Measurements from ENCODE around the gene KLHDC3. TPM values are rescaled to one million over a fixed set of nuclear protein-coding genes. Genes with fewer than 3 reads are reported as not detected.

The KLHDC3 gene
- total and polyA plus RNA-seq, 9 of the 15 experiments (the other 6 are each of a cell fraction or from before 2014, with no cell fraction given): 4.5 to 171 (median 107) TPM

- peaks cover 6% of the 10 kb centered on the region for H3K9me1 ChIP-seq (ENCODE audit: control insufficient read depth, insufficient read depth, low read length)
- H3K36me3 ChIP-seq (ENCODE audit: control insufficient read depth, insufficient read depth, low read length): peaks cover 73% of the 10 kb centered on the region
- H3K4me2 ChIP-seq (ENCODE audit: insufficient read depth, low read length): no peak overlapping the region
- no peak for FAIRE-seq
- TF ChIP-seq ZNF41 (CRISPR knock-in tag; conservative IDR thresholded peaks at IDR 0.05): no peak
- TF ChIP-seq CEBPG (CRISPR knock-in tag; IDR thresholded peaks at IDR 0.05): no peak
- no peak for TF ChIP-seq CEBPG (tag; conservative IDR thresholded peaks at IDR 0.05 in 1 of 2, IDR thresholded peaks at IDR 0.05 in 1 of 2)
- peak; percentile 29; the same call in 1 of the 2 replicates for TF ChIP-seq RBFOX2 (IDR thresholded peaks at IDR 0.05; ENCODE audit: low read depth, low read length)
- peak; percentile 17; the same call in 1 of the 2 replicates for TF ChIP-seq NFIC (IDR thresholded peaks at IDR 0.05)
- TF ChIP-seq POLR2G (IDR thresholded peaks at IDR 0.05; ENCODE audit: low read depth, low read length): peak; percentile 51
- TF ChIP-seq FOSL1 (tag; conservative IDR thresholded peaks at IDR 0.05): no peak
- TF ChIP-seq PKNOX1 (IDR thresholded peaks at IDR 0.05): 0 out of 2 replicates have a peak, but pooled peaks have one; percentile 7
- peak; percentile 28 for TF ChIP-seq POLR2B (IDR thresholded peaks at IDR 0.05; ENCODE audit: low read depth, partially characterized antibody)
- no peaks in the 10 kb centered on the region; the same call in 1 of the 2 replicates for H4K20me1 ChIP-seq (replicated peaks; ENCODE audit: control insufficient read depth, insufficient read depth, low read length)
- no peak overlapping the region for H3K4me3 ChIP-seq
- no peak for ATAC-seq
- ChIA-PET CTCF (ENCODE audit: low intra/inter-chr PET ratio) (no interaction called here), POLR2A (interaction anchor here (0.6 to 5.7 kb wide), 13 partner anchors 9 to 139 kb away, joined by 3 to 22 read pairs (median 5); partner anchors contain the start of genes CUL7, KLHDC3, MEA1 and RRP36)
- H2AFZ ChIP-seq (ENCODE audit: low read depth, low read length): no peak overlapping the region
- WGBS (ENCODE audit: insufficient coverage, low coverage, missing lambda C conversion rate): 82% methylated on average over 4 of the region's 4 CpGs
- no peak overlapping the region; the same call in 2 of the 3 replicates for H3K27ac ChIP-seq (ENCODE audit: extremely low read depth, low read depth, low read length)
- no peak for DNase-seq (ENCODE audit: extremely low read depth in 1 of 4, low spot score in 3 of 4)
- in situ Hi-C loops (cut with MboI) (no loop called here), intact Hi-C loops (cut with micrococcal nuclease) (no loop called here)
- H3K9me3 ChIP-seq (replicated peaks; ENCODE audit: control insufficient read depth, insufficient read depth, low read depth, low read length): no peaks in the 10 kb centered on the region
- H3K9ac ChIP-seq (ENCODE audit: insufficient read depth in 1 of 2, low read depth in 2 of 2, low read length in 2 of 2): 0 out of 4 replicates have a peak overlapping the region, but pooled peaks of 1 of the 2 experiments have one; percentile 16
- BruUV-seq (replicated peaks): no TSS peak
- peaks cover 0 to 10% of the 10 kb centered on the region in 2 experiments; a peak in 3 of 5 replicates for H3K4me1 ChIP-seq (replicated peaks in 1 of 2; ENCODE audit: control insufficient read depth in 2 of 2, insufficient read depth in 2 of 2, low read length in 2 of 2)
- no peaks in the 10 kb centered on the region for H3K79me2 ChIP-seq (ENCODE audit: control insufficient read depth, insufficient read depth, low read length)
- no peaks in the 10 kb centered on the region for H3K27me3 ChIP-seq (ENCODE audit: control insufficient read depth in 2 of 2, insufficient read depth in 2 of 2, low read length in 2 of 2)
Observed at GRCh38 chr6:43035495-43036194, 21.6 kb downstream of the KLHDC3 start.
